GM20431 (cell line): ENCODE measurements around the gene TBL1X.

Source experiments
- in situ Hi-C: fragments of 300-500 bp; cut with MseI, MboI; formaldehyde crosslinking; loops from one replicate; pipeline ENCODE4 v1.15.0; 2020; ENCODE audit warnings: low sequenced_read_pairs; ENCODE audit not compliant: unreplicated experiment

The TBL1X gene

DNA sequence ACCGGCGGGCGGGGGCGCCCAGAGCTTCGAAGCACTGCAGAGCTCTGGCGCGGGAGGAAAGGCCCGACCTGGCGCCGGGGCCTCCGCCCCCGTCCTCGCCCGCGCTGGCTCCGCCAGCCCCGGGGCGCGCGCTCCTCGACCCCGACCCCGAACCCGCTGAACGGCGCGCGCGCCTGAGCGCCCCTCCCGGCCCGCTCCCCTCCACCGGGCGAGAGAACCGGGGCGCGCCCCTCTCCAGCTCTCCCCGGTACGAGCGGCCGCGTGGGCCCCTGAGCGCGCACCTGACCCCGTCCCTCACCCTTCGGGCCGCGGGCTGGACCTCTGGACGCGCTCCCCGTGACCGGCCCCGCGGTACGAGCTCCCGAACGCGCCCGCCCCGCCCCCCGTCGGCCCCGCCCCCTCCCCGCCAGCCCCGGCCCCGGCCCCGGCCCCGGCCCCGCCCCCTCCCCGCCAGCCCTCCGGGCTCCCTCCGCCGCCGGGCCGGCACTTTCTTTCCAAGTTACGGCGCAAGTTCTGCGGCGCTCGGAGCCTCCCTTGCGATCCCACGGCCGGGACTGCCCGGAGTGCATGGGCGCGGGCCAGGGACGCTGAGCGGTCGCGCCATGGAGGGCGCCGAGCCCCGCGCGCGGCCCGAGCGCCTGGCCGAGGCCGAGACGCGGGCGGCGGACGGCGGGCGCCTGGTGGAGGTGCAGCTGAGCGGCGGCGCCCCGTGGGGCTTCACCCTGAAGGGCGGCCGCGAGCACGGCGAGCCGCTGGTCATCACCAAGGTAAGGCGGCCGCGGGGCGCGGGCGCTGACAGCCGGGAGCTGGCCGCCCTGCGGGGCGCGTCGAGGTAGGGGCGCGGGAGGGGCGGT is 321.3 kb downstream of the TBL1X start, which contains the start of gene SHROOM2:
SHROOM2 (plus strand) TSS at position 486 of the 854 bp plus-strand sequence; CDS start at position 603, 117 bp downstream.
- in situ Hi-C loops, result no loop called here

DNA sequence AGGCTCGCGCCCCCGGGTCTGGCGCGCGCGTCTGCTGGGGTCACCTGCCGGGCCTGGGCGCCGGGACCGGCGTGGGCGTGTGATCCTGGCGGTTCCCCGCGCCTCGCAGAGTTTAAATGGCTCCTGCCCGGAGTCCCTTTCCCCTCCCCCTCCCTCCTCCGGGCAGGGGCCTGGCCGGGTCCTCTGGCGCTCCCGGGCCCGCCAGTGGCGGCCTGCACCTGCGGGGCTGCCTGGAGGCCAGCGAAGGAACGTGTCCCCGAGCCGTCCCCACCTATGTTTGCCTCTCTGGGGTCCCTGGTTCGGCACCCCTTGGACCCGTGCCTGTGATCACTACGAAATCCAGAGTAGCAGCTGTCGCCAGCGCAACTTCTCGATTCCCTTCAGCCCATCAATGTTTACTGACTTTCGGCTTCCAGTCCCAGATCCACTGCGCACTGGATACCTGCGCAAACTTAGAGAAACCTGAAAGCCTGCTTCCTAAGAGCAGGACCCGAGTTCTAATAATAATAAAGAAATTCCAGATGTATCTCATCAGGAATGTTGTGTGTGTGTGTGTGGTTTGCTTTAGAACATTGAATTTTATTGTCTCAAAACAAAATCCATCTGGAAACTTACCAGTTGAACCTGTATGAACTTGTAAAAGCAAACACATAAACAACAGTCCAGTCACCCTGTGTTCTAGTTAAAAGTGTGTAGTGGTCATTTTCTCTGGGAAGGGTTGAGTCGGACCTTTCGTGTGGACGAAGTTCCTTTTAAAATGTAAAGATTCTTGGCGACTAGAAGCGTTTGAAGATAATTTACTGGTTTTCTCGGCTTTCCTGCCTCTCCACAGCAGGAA is 322.2 kb downstream of the TBL1X start:
- in situ Hi-C loops, result no loop called here

DNA sequence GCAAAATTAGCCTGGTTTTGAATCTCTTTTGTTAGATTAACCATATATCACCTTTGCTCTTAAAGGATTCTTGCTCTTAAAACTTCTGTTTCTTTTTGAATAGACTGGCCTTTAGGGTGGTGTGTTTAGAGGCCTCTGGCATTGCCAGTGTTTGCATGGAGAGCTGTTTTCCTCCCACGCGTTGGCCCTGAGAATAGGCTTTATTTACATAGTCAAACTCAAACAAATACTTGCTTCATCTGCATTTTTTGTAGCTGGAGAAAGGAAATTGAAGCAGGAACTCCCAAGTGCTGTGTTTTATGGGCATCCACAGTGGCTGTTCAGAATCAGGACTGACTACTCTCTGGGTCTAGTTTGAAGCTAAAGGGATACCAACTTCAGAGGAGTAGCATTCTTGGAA is 324.1 kb downstream of the TBL1X start:
- in situ Hi-C loops, result no loop called here

DNA sequence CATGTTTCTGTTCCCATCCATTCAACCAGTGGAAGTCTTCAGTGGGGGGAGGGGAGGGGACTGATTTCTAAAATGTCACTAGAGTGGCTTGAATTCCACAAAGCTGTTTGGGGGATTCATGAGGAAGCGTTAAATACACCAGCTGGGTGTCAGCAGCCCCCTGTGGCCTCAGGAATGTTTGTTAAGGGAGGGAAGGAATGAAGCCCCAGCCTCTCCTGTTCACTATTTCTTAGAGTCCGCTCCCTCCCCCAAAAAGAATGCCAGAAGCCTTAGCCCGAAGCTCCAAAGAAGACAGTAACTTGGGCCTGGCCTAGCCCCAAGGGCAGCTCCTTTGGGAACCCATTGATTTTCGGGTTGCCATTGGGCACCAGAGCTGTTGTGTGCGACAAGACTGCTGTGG is 324.7 kb downstream of the TBL1X start:
- in situ Hi-C loops, result no loop called here
